HepG2 (cell line): ENCODE results near the gene AKNA. TPM values are rescaled to one million over a fixed set of nuclear protein-coding genes. Genes with fewer than 3 reads are reported as not detected.

Experiments used
- ATAC-seq: fragments of 200-7000 bp; cut with Tn5 transposase; 3 replicates; pipeline ENCODE4 v1.9.1; 2020; ENCODE audit warnings: mild to moderate bottlenecking, moderate library complexity
- BruUV-seq: library from RNA; stranded (reverse); fragments of 400-500 nt; replicated peaks from 2 replicates; lab custom pipeline; 2021; lab: Mats Ljungman, UMichigan
- CTCF ChIA-PET: fragments of 300-600 bp; formaldehyde crosslinking; extraction: SDS; loops from one replicate; lab custom pipeline; 2021; ENCODE audit warnings: low total read pairs, inconsistent platforms, low intra/inter-chr PET ratio; lab: Yijun Ruan, JAX
- POLR2A ChIA-PET: fragments of 350-600 bp; sonication (Branson Sonifier 250); formaldehyde crosslinking; loops from one replicate; lab custom pipeline; 2020; ENCODE audit warnings: antibody characterized with exemption, inconsistent platforms; lab: Yijun Ruan, JAX
- DNase-seq: peaks from one replicate; pipeline ENCODE4 v3.0.0-alpha.2; 2015; ENCODE audit warnings: low spot score
- FAIRE-seq: peaks from 3 replicates; lab custom pipeline; 2011; peaks lifted over from hg19 to GRCh38; lab: Jason Lieb, UNC
- H2AFZ ChIP-seq: one replicate; pipeline ENCODE4 v1.6.1; 2011; ENCODE audit warnings: low read length, inconsistent platforms
- H3K27ac ChIP-seq: fragments of 300-600 bp; 3 replicates; pipeline ENCODE4 v1.8.0; 2011; ENCODE audit warnings: mixed run types, mild to moderate bottlenecking, mixed read lengths, low read length, inconsistent platforms; ENCODE audit not compliant: insufficient read depth; ENCODE audit errors: extremely low read length
- H3K27me3 ChIP-seq, 2 experiments: fragments of 200-600 bp in 1 of 2; 2 replicates in 1 of 2; 3 replicates in 1 of 2; pipeline versions ENCODE4 v1.6.0 to v1.8.0; 2011; ENCODE audit warnings: low read length in 2 of 2, mild to moderate bottlenecking in 2 of 2, moderate library complexity in 2 of 2, inconsistent platforms in 1 of 2; ENCODE audit not compliant: insufficient read depth in 2 of 2, control insufficient read depth in 1 of 2
- H3K36me3 ChIP-seq, 2 experiments: fragments of 200-600 bp in 1 of 2; replicated peaks in 1 of 2; 2 replicates in 1 of 2; 3 replicates in 1 of 2; pipeline versions ENCODE4 v1.5.1 to v1.8.0; 2011; ENCODE audit warnings: low read length in 2 of 2, inconsistent platforms in 1 of 2; ENCODE audit not compliant: insufficient read depth in 2 of 2, control insufficient read depth in 1 of 2
- H3K4me1 ChIP-seq: 2 replicates; pipeline ENCODE4 v1.5.1; 2012; ENCODE audit warnings: low read length, inconsistent platforms; ENCODE audit not compliant: insufficient read depth
- H3K4me2 ChIP-seq: 2 replicates; pipeline ENCODE4 v1.6.0; 2011; ENCODE audit warnings: low read depth, low read length, inconsistent platforms
- H3K4me3 ChIP-seq, 3 experiments: fragments of 200-600 bp in 1 of 3; sonication (generic), shearing (Covaris generic) in 1 of 3; replicated peaks in 1 of 3; 2 replicates each; pipeline ENCODE4 v1.5.1; 2011 to 2016; ENCODE audit warnings: low read length in 3 of 3, inconsistent platforms in 2 of 3, low read depth in 2 of 3, mild to moderate bottlenecking in 2 of 3, control low read depth in 1 of 3, mixed read lengths in 1 of 3; ENCODE audit not compliant: insufficient read depth in 1 of 3
- H3K79me2 ChIP-seq: one replicate; pipeline ENCODE4 v1.6.1; 2011; ENCODE audit warnings: low read length, inconsistent platforms; ENCODE audit not compliant: insufficient read depth
- H3K9ac ChIP-seq: 2 replicates; pipeline ENCODE4 v1.6.0; 2011; ENCODE audit warnings: mild to moderate bottlenecking, low read depth, low read length, inconsistent platforms; ENCODE audit not compliant: insufficient read depth
- H3K9me3 ChIP-seq: 2 replicates; pipeline ENCODE4 v1.5.1; 2012; ENCODE audit warnings: mild to moderate bottlenecking, low read length
- H4K20me1 ChIP-seq: 2 replicates; pipeline ENCODE4 v1.6.0; 2011; ENCODE audit warnings: inconsistent platforms, mild to moderate bottlenecking, low read length, moderate library complexity; ENCODE audit not compliant: insufficient read depth
- MLLT10 ChIP-seq: sonication (generic); formaldehyde crosslinking; IDR thresholded peaks from 2 replicates; pipeline ENCODE4 v1.4.0; 2020; ENCODE audit warnings: missing genetic modification reagents
- ZNF543 ChIP-seq: sonication (generic); formaldehyde crosslinking; IDR thresholded peaks from 2 replicates; pipeline ENCODE4 v1.4.0; 2020; ENCODE audit warnings: mild to moderate bottlenecking, missing genetic modification reagents
- ZNF660 ChIP-seq: sonication (generic); formaldehyde crosslinking; IDR thresholded peaks from 2 replicates; pipeline ENCODE4 v1.5.1; 2020; ENCODE audit warnings: mild to moderate bottlenecking, low read depth, missing genetic modification reagents, borderline replicate concordance
- ZNF737 ChIP-seq: sonication (generic); formaldehyde crosslinking; IDR thresholded peaks from 2 replicates; pipeline ENCODE4 v1.5.0; 2020; ENCODE audit warnings: missing genetic modification reagents, mild to moderate bottlenecking, borderline replicate concordance
- ZNF780A ChIP-seq: sonication (generic); formaldehyde crosslinking; IDR thresholded peaks from 2 replicates; pipeline ENCODE4 v1.8.0; 2022; ENCODE audit warnings: mild to moderate bottlenecking, missing genetic modification reagents, moderate library complexity
- WGBS: methylation state at CpG from one replicate; pipeline ENCODE4 v1.1.6; 2017; ENCODE audit warnings: low lambda C conversion rate; 5-methylcytosine and 5-hydroxymethylcytosine counted together
- in situ Hi-C: cut with HindIII; loops from 2 replicates; pipeline ENCODE4 v1.10.0; 2017; ENCODE audit warnings: low pct_unique_long_range_greater_than_20kb; ENCODE audit not compliant: extremely low pct_ligation_motif_present
- intact Hi-C: fragments of 100-400 bp; cut with micrococcal nuclease; formaldehyde crosslinking; loops from one replicate; pipeline ENCODE4 v1.10.0; 2022; ENCODE audit not compliant: unreplicated experiment
- polyA plus RNA-seq, 8 experiments: library from polyadenylated mRNA; depleted of rRNA in 3 of 8; stranded (reverse) in 7 of 8; unstranded in 1 of 8; fragments of >200 nt; fragmentation: Illumina TruSeq in 4 of 8; extraction: Trizol in 4 of 8; gene quantifications; 2 replicates each; pipeline versions ENCODE4 v1.2.1 to v1.2.3, GENCODE V29; 2011 to 2016; ENCODE audit warnings: low read depth in 4 of 8, missing spikeins in 1 of 8, mixed read lengths in 1 of 8; ENCODE audit not compliant: insufficient read depth in 1 of 8
- total RNA-seq, 5 experiments: library from RNA; depleted of rRNA; stranded (reverse); fragments of >200 nt; fragmentation: Illumina TruSeq; extraction: Trizol; gene quantifications; 2 replicates each; pipeline ENCODE4 v1.2.3, GENCODE V29; 2016; ENCODE audit warnings: low read depth in 1 of 5
- TF ChIP-seq, protein P1 (sequence below): sonication (generic); formaldehyde crosslinking; IDR thresholded peaks from 2 replicates; pipeline ENCODE4 v1.5.0; 2020; ENCODE audit warnings: mild to moderate bottlenecking, missing genetic modification reagents, borderline replicate concordance
- TF ChIP-seq, protein P2 (sequence below): sonication (generic); formaldehyde crosslinking; IDR thresholded peaks from 2 replicates; pipeline ENCODE4 v1.4.0; 2020; ENCODE audit warnings: missing genetic modification reagents
- TF ChIP-seq, protein P3 (sequence below): sonication (generic); formaldehyde crosslinking; IDR thresholded peaks from 2 replicates; pipeline ENCODE4 v1.8.0; 2022; ENCODE audit warnings: missing genetic modification reagents, mild to moderate bottlenecking, borderline replicate concordance

AKNA gene
- total and polyA plus RNA-seq, 2 of the 13 experiments (the other 11 are each of a cell fraction or from before 2014, with no cell fraction given): 3.0 to 3.1 TPM

- no peak overlapping the region for H3K27ac ChIP-seq
- in situ Hi-C loops (no loop called here), intact Hi-C loops (no loop called here)
- ATAC-seq: no peak
- H3K4me2 ChIP-seq: no peak overlapping the region
- FAIRE-seq: no peak
- H2AFZ ChIP-seq: no peak overlapping the region
- peaks cover 40 to 90% of the 10 kb centered on the region in 2 experiments for H3K36me3 ChIP-seq
- no peaks in the 10 kb centered on the region for H3K79me2 ChIP-seq
- H3K4me1 ChIP-seq: peaks cover 13% of the 10 kb centered on the region
- ChIA-PET CTCF (no interaction called here), POLR2A (interaction anchor here (0.7 kb wide), 1 partner anchor 195 kb away, joined by 3 read pairs; no protein-coding TSS in a partner anchor)
- H3K9ac ChIP-seq: no peak overlapping the region
- H4K20me1 ChIP-seq: no peaks in the 10 kb centered on the region
- WGBS: 88% methylated on average over 4 of the region's 6 CpGs
- no peak for DNase-seq
- no peaks in the 10 kb centered on the region for H3K9me3 ChIP-seq
- no peaks in the 10 kb centered on the region for H3K27me3 ChIP-seq
- BruUV-seq: no TSS peak
- no peak overlapping the region for H3K4me3 ChIP-seq
- TF ChIP-seq ZNF780A (CRISPR knock-in tag) (no peak), ZNF543 (CRISPR knock-in tag) (no peak), MLLT10 (no peak), ZNF737 (CRISPR knock-in tag) (no peak), ZNF660 (CRISPR knock-in tag) (no peak)
- TF ChIP-seq, protein P1, sequence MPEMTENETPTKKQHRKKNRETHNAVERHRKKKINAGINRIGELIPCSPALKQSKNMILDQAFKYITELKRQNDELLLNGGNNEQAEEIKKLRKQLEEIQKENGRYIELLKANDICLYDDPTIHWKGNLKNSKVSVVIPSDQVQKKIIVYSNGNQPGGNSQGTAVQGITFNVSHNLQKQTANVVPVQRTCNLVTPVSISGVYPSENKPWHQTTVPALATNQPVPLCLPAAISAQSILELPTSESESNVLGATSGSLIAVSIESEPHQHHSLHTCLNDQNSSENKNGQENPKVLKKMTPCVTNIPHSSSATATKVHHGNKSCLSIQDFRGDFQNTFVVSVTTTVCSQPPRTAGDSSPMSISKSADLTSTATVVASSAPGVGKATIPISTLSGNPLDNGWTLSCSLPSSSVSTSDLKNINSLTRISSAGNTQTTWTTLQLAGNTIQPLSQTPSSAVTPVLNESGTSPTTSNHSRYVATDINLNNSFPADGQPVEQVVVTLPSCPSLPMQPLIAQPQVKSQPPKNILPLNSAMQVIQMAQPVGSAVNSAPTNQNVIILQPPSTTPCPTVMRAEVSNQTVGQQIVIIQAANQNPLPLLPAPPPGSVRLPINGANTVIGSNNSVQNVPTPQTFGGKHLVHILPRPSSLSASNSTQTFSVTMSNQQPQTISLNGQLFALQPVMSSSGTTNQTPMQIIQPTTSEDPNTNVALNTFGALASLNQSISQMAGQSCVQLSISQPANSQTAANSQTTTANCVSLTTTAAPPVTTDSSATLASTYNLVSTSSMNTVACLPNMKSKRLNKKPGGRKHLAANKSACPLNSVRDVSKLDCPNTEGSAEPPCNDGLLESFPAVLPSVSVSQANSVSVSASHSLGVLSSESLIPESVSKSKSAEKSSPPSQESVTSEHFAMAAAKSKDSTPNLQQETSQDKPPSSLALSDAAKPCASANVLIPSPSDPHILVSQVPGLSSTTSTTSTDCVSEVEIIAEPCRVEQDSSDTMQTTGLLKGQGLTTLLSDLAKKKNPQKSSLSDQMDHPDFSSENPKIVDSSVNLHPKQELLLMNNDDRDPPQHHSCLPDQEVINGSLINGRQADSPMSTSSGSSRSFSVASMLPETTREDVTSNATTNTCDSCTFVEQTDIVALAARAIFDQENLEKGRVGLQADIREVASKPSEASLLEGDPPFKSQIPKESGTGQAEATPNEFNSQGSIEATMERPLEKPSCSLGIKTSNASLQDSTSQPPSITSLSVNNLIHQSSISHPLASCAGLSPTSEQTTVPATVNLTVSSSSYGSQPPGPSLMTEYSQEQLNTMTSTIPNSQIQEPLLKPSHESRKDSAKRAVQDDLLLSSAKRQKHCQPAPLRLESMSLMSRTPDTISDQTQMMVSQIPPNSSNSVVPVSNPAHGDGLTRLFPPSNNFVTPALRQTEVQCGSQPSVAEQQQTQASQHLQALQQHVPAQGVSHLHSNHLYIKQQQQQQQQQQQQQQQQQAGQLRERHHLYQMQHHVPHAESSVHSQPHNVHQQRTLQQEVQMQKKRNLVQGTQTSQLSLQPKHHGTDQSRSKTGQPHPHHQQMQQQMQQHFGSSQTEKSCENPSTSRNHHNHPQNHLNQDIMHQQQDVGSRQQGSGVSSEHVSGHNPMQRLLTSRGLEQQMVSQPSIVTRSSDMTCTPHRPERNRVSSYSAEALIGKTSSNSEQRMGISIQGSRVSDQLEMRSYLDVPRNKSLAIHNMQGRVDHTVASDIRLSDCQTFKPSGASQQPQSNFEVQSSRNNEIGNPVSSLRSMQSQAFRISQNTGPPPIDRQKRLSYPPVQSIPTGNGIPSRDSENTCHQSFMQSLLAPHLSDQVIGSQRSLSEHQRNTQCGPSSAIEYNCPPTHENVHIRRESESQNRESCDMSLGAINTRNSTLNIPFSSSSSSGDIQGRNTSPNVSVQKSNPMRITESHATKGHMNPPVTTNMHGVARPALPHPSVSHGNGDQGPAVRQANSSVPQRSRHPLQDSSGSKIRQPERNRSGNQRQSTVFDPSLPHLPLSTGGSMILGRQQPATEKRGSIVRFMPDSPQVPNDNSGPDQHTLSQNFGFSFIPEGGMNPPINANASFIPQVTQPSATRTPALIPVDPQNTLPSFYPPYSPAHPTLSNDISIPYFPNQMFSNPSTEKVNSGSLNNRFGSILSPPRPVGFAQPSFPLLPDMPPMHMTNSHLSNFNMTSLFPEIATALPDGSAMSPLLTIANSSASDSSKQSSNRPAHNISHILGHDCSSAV (CRISPR knock-in tag): no peak
- TF ChIP-seq, protein P2, sequence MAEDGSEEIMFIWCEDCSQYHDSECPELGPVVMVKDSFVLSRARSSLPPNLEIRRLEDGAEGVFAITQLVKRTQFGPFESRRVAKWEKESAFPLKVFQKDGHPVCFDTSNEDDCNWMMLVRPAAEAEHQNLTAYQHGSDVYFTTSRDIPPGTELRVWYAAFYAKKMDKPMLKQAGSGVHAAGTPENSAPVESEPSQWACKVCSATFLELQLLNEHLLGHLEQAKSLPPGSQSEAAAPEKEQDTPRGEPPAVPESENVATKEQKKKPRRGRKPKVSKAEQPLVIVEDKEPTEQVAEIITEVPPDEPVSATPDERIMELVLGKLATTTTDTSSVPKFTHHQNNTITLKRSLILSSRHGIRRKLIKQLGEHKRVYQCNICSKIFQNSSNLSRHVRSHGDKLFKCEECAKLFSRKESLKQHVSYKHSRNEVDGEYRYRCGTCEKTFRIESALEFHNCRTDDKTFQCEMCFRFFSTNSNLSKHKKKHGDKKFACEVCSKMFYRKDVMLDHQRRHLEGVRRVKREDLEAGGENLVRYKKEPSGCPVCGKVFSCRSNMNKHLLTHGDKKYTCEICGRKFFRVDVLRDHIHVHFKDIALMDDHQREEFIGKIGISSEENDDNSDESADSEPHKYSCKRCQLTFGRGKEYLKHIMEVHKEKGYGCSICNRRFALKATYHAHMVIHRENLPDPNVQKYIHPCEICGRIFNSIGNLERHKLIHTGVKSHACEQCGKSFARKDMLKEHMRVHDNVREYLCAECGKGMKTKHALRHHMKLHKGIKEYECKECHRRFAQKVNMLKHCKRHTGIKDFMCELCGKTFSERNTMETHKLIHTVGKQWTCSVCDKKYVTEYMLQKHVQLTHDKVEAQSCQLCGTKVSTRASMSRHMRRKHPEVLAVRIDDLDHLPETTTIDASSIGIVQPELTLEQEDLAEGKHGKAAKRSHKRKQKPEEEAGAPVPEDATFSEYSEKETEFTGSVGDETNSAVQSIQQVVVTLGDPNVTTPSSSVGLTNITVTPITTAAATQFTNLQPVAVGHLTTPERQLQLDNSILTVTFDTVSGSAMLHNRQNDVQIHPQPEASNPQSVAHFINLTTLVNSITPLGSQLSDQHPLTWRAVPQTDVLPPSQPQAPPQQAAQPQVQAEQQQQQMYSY (CRISPR knock-in tag): no peak
- TF ChIP-seq, protein P3, sequence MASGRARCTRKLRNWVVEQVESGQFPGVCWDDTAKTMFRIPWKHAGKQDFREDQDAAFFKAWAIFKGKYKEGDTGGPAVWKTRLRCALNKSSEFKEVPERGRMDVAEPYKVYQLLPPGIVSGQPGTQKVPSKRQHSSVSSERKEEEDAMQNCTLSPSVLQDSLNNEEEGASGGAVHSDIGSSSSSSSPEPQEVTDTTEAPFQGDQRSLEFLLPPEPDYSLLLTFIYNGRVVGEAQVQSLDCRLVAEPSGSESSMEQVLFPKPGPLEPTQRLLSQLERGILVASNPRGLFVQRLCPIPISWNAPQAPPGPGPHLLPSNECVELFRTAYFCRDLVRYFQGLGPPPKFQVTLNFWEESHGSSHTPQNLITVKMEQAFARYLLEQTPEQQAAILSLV (CRISPR knock-in tag): no peak
Measured at GRCh38 chr9:114302727-114303126, 85.1 kb downstream of the AKNA start.
